ENCODE measurements around the gene AMOTL2.

DNA sequence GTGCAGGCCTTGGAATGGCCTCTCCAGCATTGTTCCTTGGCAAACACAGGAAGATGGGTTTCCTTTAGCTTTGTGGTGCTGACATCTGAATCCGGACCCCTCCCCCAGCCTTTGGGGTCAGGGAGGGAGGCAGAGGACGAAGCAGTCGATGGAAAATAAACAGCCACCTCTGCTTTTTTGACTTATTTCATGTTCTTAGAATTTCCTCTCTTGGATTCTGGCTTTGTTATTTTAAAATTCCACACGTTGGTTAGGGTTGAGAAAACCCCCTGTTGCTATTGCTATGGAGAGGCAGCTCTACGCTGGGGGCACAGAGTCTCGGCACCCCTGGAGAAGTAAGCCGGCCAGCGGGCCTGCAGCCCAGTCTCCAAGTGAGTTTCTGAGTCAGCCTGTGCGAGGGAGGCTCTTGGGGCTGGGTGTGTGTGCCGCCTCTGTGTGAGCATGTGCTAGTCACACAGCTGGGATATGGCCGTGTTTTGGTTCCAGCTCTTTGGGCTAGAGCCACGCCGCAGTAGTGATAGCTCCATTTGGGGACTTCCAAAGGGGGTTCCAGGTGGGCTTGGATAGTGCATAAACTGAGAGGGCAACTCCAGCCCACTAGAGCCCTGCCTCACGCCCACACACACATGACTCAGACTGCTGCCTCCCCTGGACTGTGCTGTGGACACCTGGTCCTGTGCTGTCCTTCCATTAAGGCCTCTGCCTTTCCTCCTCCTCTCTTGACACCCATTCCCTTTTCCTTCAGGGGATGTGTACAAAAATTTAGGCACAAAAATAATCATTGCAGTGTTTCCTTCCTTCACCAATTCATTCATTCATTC, 58.8 kb downstream of the AMOTL2 start:
- TF ChIP-seq, protein P1, sequence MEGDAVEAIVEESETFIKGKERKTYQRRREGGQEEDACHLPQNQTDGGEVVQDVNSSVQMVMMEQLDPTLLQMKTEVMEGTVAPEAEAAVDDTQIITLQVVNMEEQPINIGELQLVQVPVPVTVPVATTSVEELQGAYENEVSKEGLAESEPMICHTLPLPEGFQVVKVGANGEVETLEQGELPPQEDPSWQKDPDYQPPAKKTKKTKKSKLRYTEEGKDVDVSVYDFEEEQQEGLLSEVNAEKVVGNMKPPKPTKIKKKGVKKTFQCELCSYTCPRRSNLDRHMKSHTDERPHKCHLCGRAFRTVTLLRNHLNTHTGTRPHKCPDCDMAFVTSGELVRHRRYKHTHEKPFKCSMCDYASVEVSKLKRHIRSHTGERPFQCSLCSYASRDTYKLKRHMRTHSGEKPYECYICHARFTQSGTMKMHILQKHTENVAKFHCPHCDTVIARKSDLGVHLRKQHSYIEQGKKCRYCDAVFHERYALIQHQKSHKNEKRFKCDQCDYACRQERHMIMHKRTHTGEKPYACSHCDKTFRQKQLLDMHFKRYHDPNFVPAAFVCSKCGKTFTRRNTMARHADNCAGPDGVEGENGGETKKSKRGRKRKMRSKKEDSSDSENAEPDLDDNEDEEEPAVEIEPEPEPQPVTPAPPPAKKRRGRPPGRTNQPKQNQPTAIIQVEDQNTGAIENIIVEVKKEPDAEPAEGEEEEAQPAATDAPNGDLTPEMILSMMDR (IDR thresholded peaks at IDR 0.05), result no peak
- no peak for TF ChIP-seq POLR2A (IDR thresholded peaks at IDR 0.05)

All from Peyer's patch (tissue), 4 donors.